WTC11 (cell line): ENCODE results near the gene DNM1L. TPM values are rescaled to one million over a fixed set of nuclear protein-coding genes. Genes with fewer than 3 reads are reported as not detected.

ENCODE experiments used
- ATAC-seq: fragments of 200-7000 bp; cut with Tn5 transposase; 2 replicates; pipeline ENCODE4 v1.10.0; 2021; ENCODE audit warnings: mild to moderate bottlenecking, moderate library complexity
- CTCF ChIA-PET: fragments of 300-600 bp; sonication (Branson Sonifier 250); formaldehyde crosslinking; loops from one replicate; lab custom pipeline; 2021; ENCODE audit warnings: antibody characterized with exemption; lab: Charles Lee
- POLR2A ChIA-PET: fragments of 350-600 bp; sonication (Branson Sonifier 250); formaldehyde crosslinking; loops from one replicate; lab custom pipeline; 2021; ENCODE audit warnings: antibody characterized with exemption; lab: Charles Lee
- DNase-seq: peaks from one replicate; pipeline ENCODE4 v3.0.0; 2021; ENCODE audit warnings: low spot score
- H3K27ac Mint-ChIP-seq: 2 replicates; pipeline ENCODE4 v1.8.0; 2021; ENCODE audit warnings: mixed read lengths
- H3K27me3 Mint-ChIP-seq: 2 replicates; pipeline ENCODE4 v1.8.0; 2021; ENCODE audit warnings: low read depth, mild to moderate bottlenecking, moderate library complexity, mixed read lengths
- H3K36me3 Mint-ChIP-seq: 2 replicates; pipeline ENCODE4 v1.8.0; 2021; ENCODE audit warnings: mixed read lengths
- H3K4me1 Mint-ChIP-seq: 2 replicates; pipeline ENCODE4 v1.8.0; 2022; ENCODE audit warnings: mixed read lengths
- H3K4me3 Mint-ChIP-seq: 2 replicates; pipeline ENCODE4 v1.8.0; 2021; ENCODE audit warnings: mild to moderate bottlenecking, moderate library complexity, mixed read lengths
- H3K9me3 Mint-ChIP-seq: 2 replicates; pipeline ENCODE4 v1.8.0; 2021; ENCODE audit warnings: mixed read lengths
- CREM ChIP-seq: sonication (generic); formaldehyde crosslinking; IDR thresholded peaks from 2 replicates; pipeline ENCODE4 v1.8.1; 2022; ENCODE audit warnings: mild to moderate bottlenecking, missing genetic modification reagents, moderate library complexity
- HMGA2 ChIP-seq: fragments of 250-450 bp; sonication (Bioruptor Pico); IDR thresholded peaks from 2 replicates; pipeline ENCODE4 v1.4.0; 2021; ENCODE audit warnings: mild to moderate bottlenecking, moderate library complexity
- IRF2 ChIP-seq: sonication (generic); formaldehyde crosslinking; IDR thresholded peaks from 2 replicates; pipeline ENCODE4 v1.8.0; 2022; ENCODE audit warnings: low read depth, missing genetic modification reagents, borderline replicate concordance
- KAT7 ChIP-seq: sonication (generic); formaldehyde crosslinking; IDR thresholded peaks from 2 replicates; pipeline ENCODE4 v1.8.1; 2023; ENCODE audit warnings: missing genetic modification reagents, mild to moderate bottlenecking, borderline replicate concordance
- NFE2L1 ChIP-seq: sonication (generic); formaldehyde crosslinking; IDR thresholded peaks from 2 replicates; pipeline ENCODE4 v1.8.1; 2023; ENCODE audit warnings: missing genetic modification reagents
- SOX15 ChIP-seq: fragments of 250-450 bp; sonication (Bioruptor Pico); IDR thresholded peaks from 2 replicates; pipeline ENCODE4 v1.9.0; 2021; ENCODE audit warnings: mild to moderate bottlenecking
- TCF7 ChIP-seq: sonication (generic); formaldehyde crosslinking; IDR thresholded peaks from 2 replicates; pipeline ENCODE4 v1.8.0; 2022; ENCODE audit warnings: mild to moderate bottlenecking, low read depth, missing genetic modification reagents, moderate library complexity
- ZNF317 ChIP-seq: sonication (generic); formaldehyde crosslinking; IDR thresholded peaks from 2 replicates; pipeline ENCODE4 v1.8.1; 2023; ENCODE audit warnings: low read depth, mild to moderate bottlenecking, moderate library complexity, missing genetic modification reagents, borderline replicate concordance
- ZNF416 ChIP-seq: fragments of 250-450 bp; sonication (Bioruptor Pico); IDR thresholded peaks from 2 replicates; pipeline ENCODE4 v1.9.0; 2021; ENCODE audit warnings: mild to moderate bottlenecking, inconsistent platforms
- ZNF423 ChIP-seq: fragments of 250-450 bp; sonication (Bioruptor Pico); IDR thresholded peaks from 2 replicates; pipeline ENCODE4 v2.1.2; 2022; ENCODE audit warnings: mild to moderate bottlenecking, moderate library complexity
- ZNF671 ChIP-seq: fragments of 250-450 bp; sonication (Bioruptor Pico); IDR thresholded peaks from 2 replicates; pipeline ENCODE4 v1.8.0; 2021; ENCODE audit warnings: mild to moderate bottlenecking
- total RNA-seq: library from RNA; stranded (reverse); gene quantifications from 3 replicates; pipeline ENCODE4 v1.2.3, GENCODE V29; 2021
- TF ChIP-seq, protein P1 (sequence below): sonication (generic); formaldehyde crosslinking; IDR thresholded peaks from 2 replicates; pipeline ENCODE4 v1.8.1; 2023; ENCODE audit warnings: mild to moderate bottlenecking, missing genetic modification reagents, borderline replicate concordance
- TF ChIP-seq, protein P2 (sequence below): sonication (generic); formaldehyde crosslinking; IDR thresholded peaks from 2 replicates; pipeline ENCODE4 v1.8.1; 2023; ENCODE audit warnings: mild to moderate bottlenecking, moderate library complexity, missing genetic modification reagents
- TF ChIP-seq, protein P3 (sequence below): fragments of 250-450 bp; sonication (Bioruptor Pico); conservative IDR thresholded peaks from 2 replicates; pipeline ENCODE4 v1.9.0; 2021; ENCODE audit warnings: mild to moderate bottlenecking
- TF ChIP-seq, protein P4 (sequence below): fragments of 250-450 bp; sonication (Bioruptor Pico); IDR thresholded peaks from 2 replicates; pipeline ENCODE4 v1.9.0; 2021; ENCODE audit warnings: mild to moderate bottlenecking, borderline replicate concordance
- TF ChIP-seq, protein P5 (sequence below): sonication (generic); formaldehyde crosslinking; IDR thresholded peaks from 2 replicates; pipeline ENCODE4 v1.8.0; 2023; ENCODE audit warnings: missing genetic modification reagents
- TF ChIP-seq, protein P6 (sequence below): fragments of 250-450 bp; sonication (Bioruptor Pico); IDR thresholded peaks from 2 replicates; pipeline ENCODE4 v1.9.0; 2021; ENCODE audit warnings: mild to moderate bottlenecking
- TF ChIP-seq, protein P7 (sequence below): sonication (generic); formaldehyde crosslinking; IDR thresholded peaks from 2 replicates; pipeline ENCODE4 v1.8.1; 2022; ENCODE audit warnings: missing genetic modification reagents, borderline replicate concordance

Gene DNM1L
- total RNA-seq, 1 experiment from 2014 or later: 74.3 TPM

DNA sequence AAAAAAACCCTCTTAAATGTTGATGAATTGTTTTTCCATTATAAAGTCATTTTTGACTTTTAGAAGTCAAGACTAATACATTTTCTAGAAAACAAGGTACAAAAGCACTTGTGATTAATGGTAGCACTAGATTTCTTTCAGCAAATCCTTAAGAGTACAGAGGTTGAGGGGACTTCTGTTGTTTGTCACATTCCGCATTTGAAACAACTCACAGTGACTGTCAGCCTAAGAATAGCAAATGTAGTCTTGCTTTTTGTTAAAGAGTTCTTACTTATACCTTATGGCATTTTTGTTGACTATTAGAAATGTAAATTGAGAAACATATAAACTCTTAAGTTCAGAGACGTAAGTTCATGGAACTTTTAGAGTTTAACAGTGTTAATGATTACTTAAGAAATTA, 60.2 kb downstream of the DNM1L start:
- no peak for ATAC-seq
- POLR2A ChIA-PET: no interaction called here
- peaks cover 63% of the 10 kb centered on the region for H3K36me3 Mint-ChIP-seq

DNA sequence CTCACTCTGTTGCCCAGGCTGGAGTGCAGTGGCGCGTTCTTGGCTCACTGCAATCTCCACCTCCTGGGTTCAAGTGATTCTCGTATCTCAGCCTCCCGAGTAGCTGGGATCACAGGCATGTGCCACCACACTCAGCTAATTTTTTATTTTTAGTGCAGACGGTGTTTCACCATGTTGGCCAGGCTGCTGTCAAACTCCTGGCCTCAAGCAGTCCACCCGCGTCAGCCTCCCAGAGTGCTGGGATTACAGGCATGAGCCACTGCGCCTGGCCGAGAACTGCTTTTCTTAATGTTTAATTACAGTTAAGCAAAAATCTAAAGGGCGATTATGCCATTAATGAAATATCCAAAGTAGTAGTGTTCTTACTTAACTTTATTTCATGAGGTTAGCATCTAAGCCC, 63.0 kb downstream of the DNM1L start:
- no peak overlapping the region for H3K4me3 Mint-ChIP-seq
- CTCF ChIA-PET: interaction anchor here (0.6 to 0.7 kb wide), 2 partner anchors 81 to 147 kb away, joined by 3 read pairs; no protein-coding TSS in a partner anchor

More for the DNA sequence above, 60.2 kb downstream of the DNM1L start:
- no peaks in the 10 kb centered on the region for H3K9me3 Mint-ChIP-seq
- no peaks in the 10 kb centered on the region for H3K27me3 Mint-ChIP-seq
- TF ChIP-seq ZNF423 (CRISPR knock-in tag) (no peak), TCF7 (CRISPR knock-in tag) (no peak), ZNF671 (CRISPR knock-in tag) (no peak), IRF2 (CRISPR knock-in tag) (no peak)
- TF ChIP-seq, protein P1, sequence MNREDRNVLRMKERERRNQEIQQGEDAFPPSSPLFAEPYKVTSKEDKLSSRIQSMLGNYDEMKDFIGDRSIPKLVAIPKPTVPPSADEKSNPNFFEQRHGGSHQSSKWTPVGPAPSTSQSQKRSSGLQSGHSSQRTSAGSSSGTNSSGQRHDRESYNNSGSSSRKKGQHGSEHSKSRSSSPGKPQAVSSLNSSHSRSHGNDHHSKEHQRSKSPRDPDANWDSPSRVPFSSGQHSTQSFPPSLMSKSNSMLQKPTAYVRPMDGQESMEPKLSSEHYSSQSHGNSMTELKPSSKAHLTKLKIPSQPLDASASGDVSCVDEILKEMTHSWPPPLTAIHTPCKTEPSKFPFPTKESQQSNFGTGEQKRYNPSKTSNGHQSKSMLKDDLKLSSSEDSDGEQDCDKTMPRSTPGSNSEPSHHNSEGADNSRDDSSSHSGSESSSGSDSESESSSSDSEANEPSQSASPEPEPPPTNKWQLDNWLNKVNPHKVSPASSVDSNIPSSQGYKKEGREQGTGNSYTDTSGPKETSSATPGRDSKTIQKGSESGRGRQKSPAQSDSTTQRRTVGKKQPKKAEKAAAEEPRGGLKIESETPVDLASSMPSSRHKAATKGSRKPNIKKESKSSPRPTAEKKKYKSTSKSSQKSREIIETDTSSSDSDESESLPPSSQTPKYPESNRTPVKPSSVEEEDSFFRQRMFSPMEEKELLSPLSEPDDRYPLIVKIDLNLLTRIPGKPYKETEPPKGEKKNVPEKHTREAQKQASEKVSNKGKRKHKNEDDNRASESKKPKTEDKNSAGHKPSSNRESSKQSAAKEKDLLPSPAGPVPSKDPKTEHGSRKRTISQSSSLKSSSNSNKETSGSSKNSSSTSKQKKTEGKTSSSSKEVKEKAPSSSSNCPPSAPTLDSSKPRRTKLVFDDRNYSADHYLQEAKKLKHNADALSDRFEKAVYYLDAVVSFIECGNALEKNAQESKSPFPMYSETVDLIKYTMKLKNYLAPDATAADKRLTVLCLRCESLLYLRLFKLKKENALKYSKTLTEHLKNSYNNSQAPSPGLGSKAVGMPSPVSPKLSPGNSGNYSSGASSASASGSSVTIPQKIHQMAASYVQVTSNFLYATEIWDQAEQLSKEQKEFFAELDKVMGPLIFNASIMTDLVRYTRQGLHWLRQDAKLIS (CRISPR knock-in tag): no peak
- H3K4me1 Mint-ChIP-seq: peaks cover 23% of the 10 kb centered on the region
- no peak overlapping the region for H3K4me3 Mint-ChIP-seq
- DNase-seq: no peak
- H3K27ac Mint-ChIP-seq: no peak overlapping the region
- CTCF ChIA-PET: interaction anchor here (1.2 kb wide), 1 partner anchor 16 kb away, joined by 4 read pairs; no protein-coding TSS in a partner anchor

More for the DNA sequence above, 63.0 kb downstream of the DNM1L start:
- H3K4me1 Mint-ChIP-seq: peaks cover 23% of the 10 kb centered on the region
- no peak for ATAC-seq
- TF ChIP-seq CREM (CRISPR knock-in tag) (no peak), ZNF416 (CRISPR knock-in tag) (no peak), ZNF317 (CRISPR knock-in tag) (no peak), SOX15 (CRISPR knock-in tag) (no peak), NFE2L1 (CRISPR knock-in tag) (no peak), HMGA2 (CRISPR knock-in tag) (no peak), KAT7 (CRISPR knock-in tag) (no peak), TCF7 (CRISPR knock-in tag) (no peak)
- TF ChIP-seq, protein P2, sequence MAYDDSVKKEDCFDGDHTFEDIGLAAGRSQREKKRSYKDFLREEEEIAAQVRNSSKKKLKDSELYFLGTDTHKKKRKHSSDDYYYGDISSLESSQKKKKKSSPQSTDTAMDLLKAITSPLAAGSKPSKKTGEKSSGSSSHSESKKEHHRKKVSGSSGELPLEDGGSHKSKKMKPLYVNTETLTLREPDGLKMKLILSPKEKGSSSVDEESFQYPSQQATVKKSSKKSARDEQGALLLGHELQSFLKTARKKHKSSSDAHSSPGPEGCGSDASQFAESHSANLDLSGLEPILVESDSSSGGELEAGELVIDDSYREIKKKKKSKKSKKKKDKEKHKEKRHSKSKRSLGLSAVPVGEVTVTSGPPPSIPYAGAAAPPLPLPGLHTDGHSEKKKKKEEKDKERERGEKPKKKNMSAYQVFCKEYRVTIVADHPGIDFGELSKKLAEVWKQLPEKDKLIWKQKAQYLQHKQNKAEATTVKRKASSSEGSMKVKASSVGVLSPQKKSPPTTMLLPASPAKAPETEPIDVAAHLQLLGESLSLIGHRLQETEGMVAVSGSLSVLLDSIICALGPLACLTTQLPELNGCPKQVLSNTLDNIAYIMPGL (CRISPR knock-in tag): no peak
- TF ChIP-seq, protein P3, sequence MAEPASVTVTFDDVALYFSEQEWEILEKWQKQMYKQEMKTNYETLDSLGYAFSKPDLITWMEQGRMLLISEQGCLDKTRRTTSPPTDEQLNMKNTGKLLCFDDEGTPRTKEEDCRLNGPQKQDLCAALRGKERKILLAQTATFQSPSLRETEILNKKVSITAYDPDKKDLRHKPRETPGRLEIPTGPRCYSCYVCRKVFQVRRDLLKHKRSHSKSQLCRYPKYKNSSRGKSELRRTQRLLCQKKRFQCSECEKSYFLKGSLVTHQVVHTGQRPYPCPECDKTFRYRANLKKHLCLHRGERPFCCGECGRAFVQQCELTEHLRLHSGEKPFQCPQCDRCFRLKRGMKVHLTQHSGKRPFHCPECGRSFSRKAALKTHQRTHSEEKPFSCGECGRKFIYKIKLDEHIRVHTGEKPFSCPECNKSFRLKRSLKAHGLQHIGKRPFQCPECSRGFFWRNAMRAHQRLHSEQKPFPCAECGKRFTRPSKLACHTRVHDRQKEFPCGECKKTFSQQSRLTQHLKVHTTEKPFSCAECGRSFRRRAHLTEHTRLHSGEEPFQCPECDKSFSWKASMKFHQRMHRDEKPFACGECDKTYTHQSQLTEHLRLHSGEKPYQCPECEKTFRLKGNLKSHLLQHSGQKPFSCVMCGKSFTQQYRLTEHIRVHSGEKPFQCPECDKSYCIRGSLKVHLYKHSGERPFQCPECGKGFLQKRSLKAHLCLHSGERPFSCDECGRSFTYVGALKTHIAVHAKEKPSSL (CRISPR knock-in tag): no peak
- TF ChIP-seq, protein P4, sequence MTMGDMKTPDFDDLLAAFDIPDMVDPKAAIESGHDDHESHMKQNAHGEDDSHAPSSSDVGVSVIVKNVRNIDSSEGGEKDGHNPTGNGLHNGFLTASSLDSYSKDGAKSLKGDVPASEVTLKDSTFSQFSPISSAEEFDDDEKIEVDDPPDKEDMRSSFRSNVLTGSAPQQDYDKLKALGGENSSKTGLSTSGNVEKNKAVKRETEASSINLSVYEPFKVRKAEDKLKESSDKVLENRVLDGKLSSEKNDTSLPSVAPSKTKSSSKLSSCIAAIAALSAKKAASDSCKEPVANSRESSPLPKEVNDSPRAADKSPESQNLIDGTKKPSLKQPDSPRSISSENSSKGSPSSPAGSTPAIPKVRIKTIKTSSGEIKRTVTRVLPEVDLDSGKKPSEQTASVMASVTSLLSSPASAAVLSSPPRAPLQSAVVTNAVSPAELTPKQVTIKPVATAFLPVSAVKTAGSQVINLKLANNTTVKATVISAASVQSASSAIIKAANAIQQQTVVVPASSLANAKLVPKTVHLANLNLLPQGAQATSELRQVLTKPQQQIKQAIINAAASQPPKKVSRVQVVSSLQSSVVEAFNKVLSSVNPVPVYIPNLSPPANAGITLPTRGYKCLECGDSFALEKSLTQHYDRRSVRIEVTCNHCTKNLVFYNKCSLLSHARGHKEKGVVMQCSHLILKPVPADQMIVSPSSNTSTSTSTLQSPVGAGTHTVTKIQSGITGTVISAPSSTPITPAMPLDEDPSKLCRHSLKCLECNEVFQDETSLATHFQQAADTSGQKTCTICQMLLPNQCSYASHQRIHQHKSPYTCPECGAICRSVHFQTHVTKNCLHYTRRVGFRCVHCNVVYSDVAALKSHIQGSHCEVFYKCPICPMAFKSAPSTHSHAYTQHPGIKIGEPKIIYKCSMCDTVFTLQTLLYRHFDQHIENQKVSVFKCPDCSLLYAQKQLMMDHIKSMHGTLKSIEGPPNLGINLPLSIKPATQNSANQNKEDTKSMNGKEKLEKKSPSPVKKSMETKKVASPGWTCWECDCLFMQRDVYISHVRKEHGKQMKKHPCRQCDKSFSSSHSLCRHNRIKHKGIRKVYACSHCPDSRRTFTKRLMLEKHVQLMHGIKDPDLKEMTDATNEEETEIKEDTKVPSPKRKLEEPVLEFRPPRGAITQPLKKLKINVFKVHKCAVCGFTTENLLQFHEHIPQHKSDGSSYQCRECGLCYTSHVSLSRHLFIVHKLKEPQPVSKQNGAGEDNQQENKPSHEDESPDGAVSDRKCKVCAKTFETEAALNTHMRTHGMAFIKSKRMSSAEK (CRISPR knock-in tag): no peak
- TF ChIP-seq, protein P5, sequence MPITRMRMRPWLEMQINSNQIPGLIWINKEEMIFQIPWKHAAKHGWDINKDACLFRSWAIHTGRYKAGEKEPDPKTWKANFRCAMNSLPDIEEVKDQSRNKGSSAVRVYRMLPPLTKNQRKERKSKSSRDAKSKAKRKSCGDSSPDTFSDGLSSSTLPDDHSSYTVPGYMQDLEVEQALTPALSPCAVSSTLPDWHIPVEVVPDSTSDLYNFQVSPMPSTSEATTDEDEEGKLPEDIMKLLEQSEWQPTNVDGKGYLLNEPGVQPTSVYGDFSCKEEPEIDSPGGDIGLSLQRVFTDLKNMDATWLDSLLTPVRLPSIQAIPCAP (CRISPR knock-in tag): no peak
- TF ChIP-seq, protein P6, sequence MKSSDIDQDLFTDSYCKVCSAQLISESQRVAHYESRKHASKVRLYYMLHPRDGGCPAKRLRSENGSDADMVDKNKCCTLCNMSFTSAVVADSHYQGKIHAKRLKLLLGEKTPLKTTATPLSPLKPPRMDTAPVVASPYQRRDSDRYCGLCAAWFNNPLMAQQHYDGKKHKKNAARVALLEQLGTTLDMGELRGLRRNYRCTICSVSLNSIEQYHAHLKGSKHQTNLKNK (CRISPR knock-in tag): no peak
- TF ChIP-seq, protein P7, sequence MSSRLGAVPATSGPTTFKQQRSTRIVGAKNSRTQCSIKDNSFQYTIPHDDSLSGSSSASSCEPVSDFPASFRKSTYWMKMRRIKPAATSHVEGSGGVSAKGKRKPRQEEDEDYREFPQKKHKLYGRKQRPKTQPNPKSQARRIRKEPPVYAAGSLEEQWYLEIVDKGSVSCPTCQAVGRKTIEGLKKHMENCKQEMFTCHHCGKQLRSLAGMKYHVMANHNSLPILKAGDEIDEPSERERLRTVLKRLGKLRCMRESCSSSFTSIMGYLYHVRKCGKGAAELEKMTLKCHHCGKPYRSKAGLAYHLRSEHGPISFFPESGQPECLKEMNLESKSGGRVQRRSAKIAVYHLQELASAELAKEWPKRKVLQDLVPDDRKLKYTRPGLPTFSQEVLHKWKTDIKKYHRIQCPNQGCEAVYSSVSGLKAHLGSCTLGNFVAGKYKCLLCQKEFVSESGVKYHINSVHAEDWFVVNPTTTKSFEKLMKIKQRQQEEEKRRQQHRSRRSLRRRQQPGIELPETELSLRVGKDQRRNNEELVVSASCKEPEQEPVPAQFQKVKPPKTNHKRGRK: no peak
- TF ChIP-seq, all 79 proteins: peak for 0
- no peak overlapping the region for H3K27ac Mint-ChIP-seq
- H3K36me3 Mint-ChIP-seq: peaks cover 79% of the 10 kb centered on the region
- H3K9me3 Mint-ChIP-seq: no peaks in the 10 kb centered on the region
- no peaks in the 10 kb centered on the region for H3K27me3 Mint-ChIP-seq
- POLR2A ChIA-PET: no interaction called here
- no peak for DNase-seq
